WTC11 (cell line): ENCODE results near the gene KAZN. TPM values are rescaled to one million over a fixed set of nuclear protein-coding genes. Genes with fewer than 3 reads are reported as not detected.

Experiments
- ATAC-seq: fragments of 200-7000 bp; cut with Tn5 transposase; 2 replicates; pipeline ENCODE4 v1.10.0; 2021; ENCODE audit warnings: mild to moderate bottlenecking, moderate library complexity
- CTCF ChIA-PET: fragments of 300-600 bp; sonication (Branson Sonifier 250); formaldehyde crosslinking; loops from one replicate; lab custom pipeline; 2021; ENCODE audit warnings: antibody characterized with exemption; lab: Charles Lee
- POLR2A ChIA-PET: fragments of 350-600 bp; sonication (Branson Sonifier 250); formaldehyde crosslinking; loops from one replicate; lab custom pipeline; 2021; ENCODE audit warnings: antibody characterized with exemption; lab: Charles Lee
- DNase-seq: peaks from one replicate; pipeline ENCODE4 v3.0.0; 2021; ENCODE audit warnings: low spot score
- H3K27ac Mint-ChIP-seq: 2 replicates; pipeline ENCODE4 v1.8.0; 2021; ENCODE audit warnings: mixed read lengths
- H3K27me3 Mint-ChIP-seq: 2 replicates; pipeline ENCODE4 v1.8.0; 2021; ENCODE audit warnings: low read depth, mild to moderate bottlenecking, moderate library complexity, mixed read lengths
- H3K36me3 Mint-ChIP-seq: 2 replicates; pipeline ENCODE4 v1.8.0; 2021; ENCODE audit warnings: mixed read lengths
- H3K4me1 Mint-ChIP-seq: 2 replicates; pipeline ENCODE4 v1.8.0; 2022; ENCODE audit warnings: mixed read lengths
- H3K4me3 Mint-ChIP-seq: 2 replicates; pipeline ENCODE4 v1.8.0; 2021; ENCODE audit warnings: mild to moderate bottlenecking, moderate library complexity, mixed read lengths
- H3K9me3 Mint-ChIP-seq: 2 replicates; pipeline ENCODE4 v1.8.0; 2021; ENCODE audit warnings: mixed read lengths
- ATF2 ChIP-seq: sonication (generic); formaldehyde crosslinking; IDR thresholded peaks from 2 replicates; pipeline ENCODE4 v1.8.1; 2022; ENCODE audit warnings: low read depth, missing genetic modification reagents, borderline replicate concordance
- E2F1 ChIP-seq: sonication (generic); formaldehyde crosslinking; IDR thresholded peaks from 2 replicates; pipeline ENCODE4 v1.8.0; 2022; ENCODE audit warnings: mild to moderate bottlenecking, missing genetic modification reagents
- ERG ChIP-seq: fragments of 250-450 bp; sonication (Bioruptor Pico); IDR thresholded peaks from 2 replicates; pipeline ENCODE4 v1.8.0; 2021; ENCODE audit warnings: mild to moderate bottlenecking
- FOXP4 ChIP-seq: sonication (generic); formaldehyde crosslinking; IDR thresholded peaks from 2 replicates; pipeline ENCODE4 v1.8.0; 2022; ENCODE audit warnings: mild to moderate bottlenecking, missing genetic modification reagents
- NFYB ChIP-seq: sonication (generic); formaldehyde crosslinking; conservative IDR thresholded peaks from 2 replicates; pipeline ENCODE4 v1.8.0; 2022; ENCODE audit warnings: low read depth, missing genetic modification reagents
- NR1H2 ChIP-seq: sonication (generic); formaldehyde crosslinking; IDR thresholded peaks from 2 replicates; pipeline ENCODE4 v1.9.0; 2021; ENCODE audit warnings: mild to moderate bottlenecking, moderate library complexity, missing genetic modification reagents
- PREB ChIP-seq: sonication (generic); formaldehyde crosslinking; IDR thresholded peaks from 2 replicates; pipeline ENCODE4 v1.8.1; 2022; ENCODE audit warnings: mild to moderate bottlenecking, missing genetic modification reagents, moderate library complexity, borderline replicate concordance
- PRRX2 ChIP-seq: fragments of 250-450 bp; sonication (Bioruptor Pico); IDR thresholded peaks from 2 replicates; pipeline ENCODE4 v1.8.0; 2021; ENCODE audit warnings: mild to moderate bottlenecking
- USF1 ChIP-seq: sonication (generic); formaldehyde crosslinking; IDR thresholded peaks from 2 replicates; pipeline ENCODE4 v1.8.0; 2022; ENCODE audit warnings: mild to moderate bottlenecking, missing genetic modification reagents
- USF2 ChIP-seq: sonication (generic); formaldehyde crosslinking; IDR thresholded peaks from 2 replicates; pipeline ENCODE4 v1.8.1; 2023; ENCODE audit warnings: mild to moderate bottlenecking, missing genetic modification reagents, moderate library complexity
- ZBTB21 ChIP-seq: sonication (generic); formaldehyde crosslinking; IDR thresholded peaks from 2 replicates; pipeline ENCODE4 v1.8.1; 2023; ENCODE audit warnings: mild to moderate bottlenecking, missing genetic modification reagents, borderline replicate concordance
- ZMAT4 ChIP-seq: fragments of 250-450 bp; sonication (Bioruptor Pico); IDR thresholded peaks from 2 replicates; pipeline ENCODE4 v1.9.0; 2021; ENCODE audit warnings: mild to moderate bottlenecking
- ZNF512 ChIP-seq: sonication (generic); formaldehyde crosslinking; IDR thresholded peaks from 2 replicates; pipeline ENCODE4 v1.8.1; 2022; ENCODE audit warnings: missing genetic modification reagents, borderline replicate concordance
- total RNA-seq: library from RNA; stranded (reverse); gene quantifications from 3 replicates; pipeline ENCODE4 v1.2.3, GENCODE V29; 2021

Gene KAZN
- total RNA-seq, 1 experiment from 2014 or later: 19.9 TPM

- TF ChIP-seq ZNF512 (CRISPR knock-in tag) (no peak), ZBTB21 (CRISPR knock-in tag) (no peak), E2F1 (CRISPR knock-in tag) (no peak), ERG (no peak), NR1H2 (CRISPR knock-in tag) (no peak), PREB (CRISPR knock-in tag) (no peak), PRRX2 (CRISPR knock-in tag) (no peak), ZMAT4 (CRISPR knock-in tag) (no peak)
- TF ChIP-seq, all 79 proteins: peak for 0
Measured at GRCh38 chr1:14937288-14937949, 338.9 kb downstream of the KAZN start (continued).

GRCh38 chr1:14939527-14940284, 341.2 kb downstream of the KAZN start:
- H3K4me1 Mint-ChIP-seq: peaks cover 41% of the 10 kb centered on the region
- peak; percentile 49 for ATAC-seq
- TF ChIP-seq USF2 (CRISPR knock-in tag) (peak; percentile 81), NFYB (CRISPR knock-in tag) (peak; percentile 48; the same call in 1 of the 2 replicates), USF1 (peak; percentile 71), FOXP4 (CRISPR knock-in tag) (no peak), ZNF512 (CRISPR knock-in tag) (no peak), ATF2 (no peak)
- POLR2A ChIA-PET: no interaction called here
- no peaks in the 10 kb centered on the region for H3K9me3 Mint-ChIP-seq
- H3K36me3 Mint-ChIP-seq: no peaks in the 10 kb centered on the region
- CTCF ChIA-PET: interaction anchor here (1.2 to 1.4 kb wide), 2 partner anchors 107 to 161 kb away, joined by 3 read pairs; no protein-coding TSS in a partner anchor
- no peaks in the 10 kb centered on the region for H3K27me3 Mint-ChIP-seq
- no peak overlapping the region for H3K27ac Mint-ChIP-seq
- no peak for DNase-seq
- no peak overlapping the region for H3K4me3 Mint-ChIP-seq
